Measurements from ENCODE around the gene CSF2RB. TPM values are rescaled to one million over a fixed set of nuclear protein-coding genes. Genes with fewer than 3 reads are reported as not detected.
"Not testable (repeated sequence)": the region's sequence is repeated elsewhere in the genome, so short reads cannot be mapped to it uniquely, and the experiment has no call there.

Gene CSF2RB
- total RNA-seq, 1 experiment from 2014 or later: 0.07 TPM

DNA sequence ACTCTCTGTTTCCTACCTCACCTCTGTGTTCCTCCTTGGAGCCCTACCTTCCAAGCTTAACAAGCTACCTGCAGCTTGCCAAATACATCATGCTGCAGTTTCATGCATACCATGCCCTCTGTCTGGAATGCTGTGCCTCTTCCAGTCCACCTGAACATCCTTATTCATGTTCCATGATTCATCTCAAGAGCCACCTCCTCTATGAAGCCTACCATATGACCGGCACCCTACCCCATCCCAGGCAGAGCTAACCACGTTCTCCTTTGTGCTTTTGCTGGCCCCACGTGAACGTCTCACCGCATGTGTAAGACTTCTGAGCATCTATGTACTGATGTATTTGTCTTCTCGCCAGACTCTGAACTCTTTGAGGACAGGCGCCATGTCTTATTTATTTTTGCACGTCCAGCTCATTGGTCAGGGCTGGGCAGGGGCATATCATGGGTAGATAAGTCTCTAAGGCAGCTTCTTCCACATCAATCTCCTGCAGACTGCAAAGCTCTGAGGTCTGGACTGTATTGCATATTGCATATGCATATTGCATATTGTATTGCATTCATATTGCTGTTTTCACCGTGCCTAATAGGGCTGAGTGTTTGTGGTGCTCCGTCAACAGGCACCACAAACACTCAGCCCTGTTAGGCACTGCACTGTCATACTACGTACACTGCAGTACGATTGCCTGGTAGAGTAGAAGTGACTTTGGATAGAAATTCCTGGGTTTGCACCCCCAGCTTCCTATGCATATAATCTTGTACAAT, 74.8 kb downstream of the CSF2RB start (continued):
- no peak for TF ChIP-seq ZNF317 (CRISPR knock-in tag; IDR thresholded peaks at IDR 0.05; ENCODE audit: borderline replicate concordance, low read depth)

DNA sequence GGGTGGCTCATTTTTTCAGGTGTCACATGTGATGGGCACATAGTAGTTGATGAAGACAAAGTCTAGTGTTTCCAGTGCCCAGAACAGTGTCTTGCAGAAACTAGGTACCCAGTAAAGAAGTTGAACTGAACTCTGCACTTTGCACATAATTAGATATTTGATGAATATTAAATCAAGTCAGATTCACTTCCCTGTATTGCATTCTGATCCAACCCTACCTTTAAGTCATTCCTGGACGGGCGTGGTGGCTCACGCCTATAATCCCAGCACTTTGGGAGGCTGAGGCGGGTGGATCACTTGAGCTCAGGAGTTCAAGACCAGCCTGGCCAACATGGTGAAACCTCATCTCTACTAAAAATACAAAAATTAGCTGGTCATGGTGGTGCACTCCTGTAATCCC, 75.6 kb downstream of the CSF2RB start:
- peaks cover 27% of the 10 kb centered on the region for H3K9me3 Mint-ChIP-seq
- peaks cover 32% of the 10 kb centered on the region for H3K27me3 Mint-ChIP-seq (ENCODE audit: low read depth)
- CTCF ChIA-PET: not testable (repeated sequence)

More for the DNA sequence above, 75.6 kb downstream of the CSF2RB start:
- H3K27ac Mint-ChIP-seq; ATAC-seq; H3K4me3 Mint-ChIP-seq; DNase-seq (ENCODE audit: low spot score); H3K4me1 Mint-ChIP-seq: not testable (repeated sequence)
- POLR2A ChIA-PET: interaction anchor here (0.6 kb wide), 1 partner anchor 50 kb away, joined by 3 read pairs; no protein-coding TSS in a partner anchor
- H3K36me3 Mint-ChIP-seq: peaks cover 11% of the 10 kb centered on the region; the same call in 1 of the 2 replicates

Other genes with a start within 250 kb of the CSF2RB start
- gene CACNG2, start 209.9 kb upstream of the CSF2RB start, total RNA-seq (2021): not detected in 3 replicates
- 47.9 to 56.3 TPM (median 53.8 TPM) in 3 replicates for gene IFT27, start 137.5 kb upstream of the CSF2RB start, total RNA-seq (2021)
- 2.7 to 5.9 TPM (median 4.5 TPM) in 3 replicates for gene PVALB, start 96.6 kb upstream of the CSF2RB start, total RNA-seq (2021)
- not detected in 3 replicates for gene NCF4, start 52.6 kb upstream of the CSF2RB start, total RNA-seq (2021)
- gene TST, start 105.8 kb downstream of the CSF2RB start, total RNA-seq (2021): 24.4 to 33.3 TPM (median 32.8 TPM) in 3 replicates
- gene MPST, start 106.1 kb downstream of the CSF2RB start, total RNA-seq (2021): 86.6 to 101 TPM (median 98.7 TPM) in 3 replicates
- 29.4 to 36.3 TPM (median 31.5 TPM) in 3 replicates for gene KCTD17, start 138.1 kb downstream of the CSF2RB start, total RNA-seq (2021)
- gene TMPRSS6, start 196.1 kb downstream of the CSF2RB start, total RNA-seq (2021): 0.11 to 0.14 TPM in 2 of 3 replicates, not detected in the other
- gene IL2RB, start 236.3 kb downstream of the CSF2RB start, total RNA-seq (2021): 0.92 to 1.4 TPM (median 1.1 TPM) in 3 replicates